Activated CD4-positive, CD25-positive, alpha-beta regulatory T cell treated with anti-CD3 and anti-CD28 coated beads, Interleukin-2, amount 50 U/mL, for 24 hours (primary cell): ENCODE results near the gene NELL2.
"Not testable (repeated sequence)": the region's sequence is repeated elsewhere in the genome, so short reads cannot be mapped to it uniquely, and the experiment has no call there.

Source experiments
- ATAC-seq, 2 donors: fragments of 150-1000 bp; cut with Tn5 transposase; one replicate each; pipeline ENCODE4 v1.10.0; 2021; ENCODE audit warnings: mild to moderate bottlenecking in 1 of 2, moderate library complexity in 1 of 2

Gene NELL2

GRCh38 chr12:44775901-44776300 is 100.2 kb downstream of the NELL2 start:
- no peak for ATAC-seq

- no peak for ATAC-seq
Observed at GRCh38 chr12:44774815-44775411, 101.2 kb downstream of the NELL2 start.

GRCh38 chr12:44771485-44772021 is 104.6 kb downstream of the NELL2 start:
- no peak for ATAC-seq

- no peak for ATAC-seq
Observed at GRCh38 chr12:44765796-44766195, 110.3 kb downstream of the NELL2 start.

GRCh38 chr12:44763021-44763420 is 113.1 kb downstream of the NELL2 start:
- no peak for ATAC-seq

GRCh38 chr12:44759289-44759688 is 116.8 kb downstream of the NELL2 start:
- ATAC-seq = no peak

- ATAC-seq = no peak
Observed at GRCh38 chr12:44750468-44750867, 125.6 kb downstream of the NELL2 start.

GRCh38 chr12:44749566-44749965 is 126.5 kb downstream of the NELL2 start:
- no peak for ATAC-seq

GRCh38 chr12:44748950-44749468 is 127.1 kb downstream of the NELL2 start:
- no peak for ATAC-seq

GRCh38 chr12:44741292-44741980 is 134.7 kb downstream of the NELL2 start:
- ATAC-seq = not testable (repeated sequence)

GRCh38 chr12:44738051-44738450 is 138.1 kb downstream of the NELL2 start:
- no peak for ATAC-seq

GRCh38 chr12:44728566-44728965 is 147.5 kb downstream of the NELL2 start:
- ATAC-seq = no peak

GRCh38 chr12:44720265-44720664 is 155.8 kb downstream of the NELL2 start:
- ATAC-seq = no peak

GRCh38 chr12:44717612-44718011 is 158.5 kb downstream of the NELL2 start:
- no peak for ATAC-seq

GRCh38 chr12:44716711-44717110 is 159.4 kb downstream of the NELL2 start:
- no peak for ATAC-seq

GRCh38 chr12:44711736-44712135 is 164.4 kb downstream of the NELL2 start:
- no peak for ATAC-seq

GRCh38 chr12:44709166-44709565 is 166.9 kb downstream of the NELL2 start:
- ATAC-seq = no peak

GRCh38 chr12:44708218-44708617 is 167.9 kb downstream of the NELL2 start:
- ATAC-seq = no peak

GRCh38 chr12:44703182-44703910 is 172.8 kb downstream of the NELL2 start:
- no peak for ATAC-seq

GRCh38 chr12:44697511-44697910 is 178.6 kb downstream of the NELL2 start:
- ATAC-seq = no peak

GRCh38 chr12:44696542-44696941 is 179.6 kb downstream of the NELL2 start:
- ATAC-seq = no peak

GRCh38 chr12:44694017-44694416 is 182.1 kb downstream of the NELL2 start:
- no peak for ATAC-seq

- no peak for ATAC-seq
Observed at GRCh38 chr12:44689587-44689986, 186.5 kb downstream of the NELL2 start.
